ENCODE results near the gene PLXND1.
"Not testable (repeated sequence)": the region's sequence is repeated elsewhere in the genome, so short reads cannot be mapped to it uniquely, and the experiment has no call there.

The PLXND1 gene

GRCh38 chr3:129527262-129527661 lies 79.2 kb downstream of the PLXND1 start:
- no peak for DNase-seq (ENCODE audit: low read depth in 2 of 2)

- no peak for DNase-seq (ENCODE audit: low read depth in 2 of 2)
These were observed 80.2 kb downstream of the PLXND1 start for GRCh38 chr3:129526121-129526900.

- no peak for DNase-seq (ENCODE audit: low read depth in 2 of 2)
These were observed 81.0 kb downstream of the PLXND1 start for GRCh38 chr3:129525341-129525968.

GRCh38 chr3:129524081-129524480 lies 82.4 kb downstream of the PLXND1 start:
- no peak for DNase-seq (ENCODE audit: low read depth in 2 of 2)

- no peak for DNase-seq (ENCODE audit: low read depth in 2 of 2)
These were observed 83.5 kb downstream of the PLXND1 start for GRCh38 chr3:129522953-129523352.

GRCh38 chr3:129521611-129522010 lies 84.9 kb downstream of the PLXND1 start:
- DNase-seq (ENCODE audit: low read depth in 2 of 2) = no peak

- DNase-seq (ENCODE audit: low read depth in 2 of 2) = no peak
These were observed 85.5 kb downstream of the PLXND1 start for GRCh38 chr3:129520960-129521359.

- no peak for DNase-seq (ENCODE audit: low read depth in 2 of 2)
These were observed 86.4 kb downstream of the PLXND1 start for GRCh38 chr3:129519896-129520715.

- DNase-seq (ENCODE audit: low read depth in 2 of 2) = no peak
These were observed 87.0 kb downstream of the PLXND1 start for GRCh38 chr3:129519449-129519848.

GRCh38 chr3:129518581-129518980 lies 87.9 kb downstream of the PLXND1 start:
- DNase-seq (ENCODE audit: low read depth in 2 of 2) = no peak

- DNase-seq (ENCODE audit: low read depth in 2 of 2) = no peak
These were observed 88.4 kb downstream of the PLXND1 start for GRCh38 chr3:129518038-129518561.

- no peak for DNase-seq (ENCODE audit: low read depth in 2 of 2)
These were observed 89.0 kb downstream of the PLXND1 start for GRCh38 chr3:129517516-129517915.

GRCh38 chr3:129515821-129516432 lies 90.5 kb downstream of the PLXND1 start:
- not testable (repeated sequence) for DNase-seq (ENCODE audit: low read depth in 2 of 2)

GRCh38 chr3:129515108-129515820 lies 91.2 kb downstream of the PLXND1 start:
- DNase-seq (ENCODE audit: low read depth in 2 of 2) = not testable (repeated sequence)

- DNase-seq (ENCODE audit: low read depth in 2 of 2) = no peak
These were observed 91.9 kb downstream of the PLXND1 start for GRCh38 chr3:129514563-129514962.

- DNase-seq (ENCODE audit: low read depth in 2 of 2) = no peak
These were observed 92.4 kb downstream of the PLXND1 start for GRCh38 chr3:129514110-129514509.

- DNase-seq (ENCODE audit: low read depth in 2 of 2) = no peak
These were observed 92.8 kb downstream of the PLXND1 start for GRCh38 chr3:129513705-129514104.

- no peak for DNase-seq (ENCODE audit: low read depth in 2 of 2)
These were observed 93.9 kb downstream of the PLXND1 start for GRCh38 chr3:129512595-129512994.

GRCh38 chr3:129507181-129507831 lies 99.2 kb downstream of the PLXND1 start:
- DNase-seq (ENCODE audit: low read depth in 2 of 2) = no peak

- DNase-seq (ENCODE audit: low read depth in 2 of 2) = no peak
These were observed 100.2 kb downstream of the PLXND1 start for GRCh38 chr3:129506231-129506742.

All from stimulated activated CD8-positive, alpha-beta memory T cell treated with anti-CD3 and anti-CD28 coated beads, Interleukin-2, amount 100 ng/mL, for 1 hour (primary cell).